ENCODE data around the gene CSTF1. TPM values are rescaled to one million over a fixed set of nuclear protein-coding genes. Genes with fewer than 3 reads are reported as not detected.
A peak's percentile ranks its signal among the peaks of the same experiment; 100 is the strongest.

Gene CSTF1
- total RNA-seq, 6 experiments from 2014 or later: 32.1 to 40.5 (median 34.6) TPM

DNA sequence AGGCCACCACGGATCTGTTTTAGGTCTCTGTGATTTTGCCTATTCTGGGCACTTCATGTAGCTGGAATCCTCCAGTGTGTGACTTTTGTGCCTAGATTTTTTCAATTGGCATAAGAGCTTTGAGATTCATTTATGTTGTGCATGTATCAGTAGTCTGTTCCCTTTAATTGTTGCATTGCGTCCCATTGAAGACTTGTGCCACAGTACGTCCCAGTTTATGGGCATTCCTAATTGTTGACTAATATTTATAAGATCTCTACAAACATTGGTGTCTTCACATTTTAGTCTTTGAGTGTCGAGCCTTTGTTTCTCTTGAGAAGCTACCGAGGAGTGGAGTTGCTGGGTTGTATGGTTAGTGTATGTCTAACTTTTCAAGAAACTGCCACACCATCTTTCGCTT is 34.4 kb upstream of the CSTF1 start:
- peaks cover 5% of the 10 kb centered on the region; the same call in 1 of the 2 replicates for H3K27me3 Mint-ChIP-seq (ENCODE audit: insufficient read depth)

DNA sequence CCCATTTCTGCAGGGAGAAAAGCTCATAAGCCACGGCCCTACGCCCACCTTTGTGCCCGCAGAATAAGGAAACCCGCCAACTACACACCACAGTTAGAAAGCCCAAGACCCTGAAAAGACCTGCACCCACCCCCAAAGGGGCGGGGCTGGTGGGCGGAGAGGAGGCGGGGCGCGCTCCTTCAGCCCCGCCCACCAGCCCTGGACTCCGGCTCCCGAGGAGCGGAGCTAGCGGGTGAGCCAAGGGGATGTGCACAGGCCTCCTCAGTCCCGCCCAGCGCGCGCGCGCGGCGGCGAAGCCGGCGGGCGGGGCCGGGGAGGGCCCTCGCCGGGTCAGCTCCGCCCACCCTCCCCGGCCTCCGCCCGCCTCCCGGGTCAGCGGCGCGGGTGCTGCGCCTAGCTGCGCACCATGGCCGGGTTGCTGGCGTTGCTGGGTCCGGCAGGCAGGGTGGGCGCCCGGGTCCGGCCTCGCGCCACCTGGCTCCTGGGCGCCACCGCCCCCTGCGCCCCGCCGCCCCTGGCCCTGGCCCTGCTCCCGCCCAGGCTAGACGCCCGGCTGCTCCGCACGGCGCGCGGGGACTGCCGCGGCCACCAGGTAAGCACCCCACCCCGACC is 33.7 kb upstream of the CSTF1 start, which contains the start of gene FAM210B:
Gene FAM210B, plus strand, starts transcription at position 375 of the 612 bp plus-strand sequence. Its CDS starts 32 bp downstream, at position 407.
- Mint-ChIP-seq H3K36me3 (ENCODE audit: low read depth) (peaks cover 4% of the 10 kb centered on the region; the same call in 1 of the 2 replicates), H3K4me1 (ENCODE audit: low read depth) (peaks cover 42% of the 10 kb centered on the region), H3K9me3 (no peaks in the 10 kb centered on the region), H3K27ac (peak within 1 kb of the TSS; percentile 91), H3K4me3 (peak within 1 kb of the TSS; percentile 95), H3K27me3 (ENCODE audit: insufficient read depth) (peaks cover 5% of the 10 kb centered on the region; the same call in 1 of the 2 replicates)
- TF ChIP-seq, protein P1, sequence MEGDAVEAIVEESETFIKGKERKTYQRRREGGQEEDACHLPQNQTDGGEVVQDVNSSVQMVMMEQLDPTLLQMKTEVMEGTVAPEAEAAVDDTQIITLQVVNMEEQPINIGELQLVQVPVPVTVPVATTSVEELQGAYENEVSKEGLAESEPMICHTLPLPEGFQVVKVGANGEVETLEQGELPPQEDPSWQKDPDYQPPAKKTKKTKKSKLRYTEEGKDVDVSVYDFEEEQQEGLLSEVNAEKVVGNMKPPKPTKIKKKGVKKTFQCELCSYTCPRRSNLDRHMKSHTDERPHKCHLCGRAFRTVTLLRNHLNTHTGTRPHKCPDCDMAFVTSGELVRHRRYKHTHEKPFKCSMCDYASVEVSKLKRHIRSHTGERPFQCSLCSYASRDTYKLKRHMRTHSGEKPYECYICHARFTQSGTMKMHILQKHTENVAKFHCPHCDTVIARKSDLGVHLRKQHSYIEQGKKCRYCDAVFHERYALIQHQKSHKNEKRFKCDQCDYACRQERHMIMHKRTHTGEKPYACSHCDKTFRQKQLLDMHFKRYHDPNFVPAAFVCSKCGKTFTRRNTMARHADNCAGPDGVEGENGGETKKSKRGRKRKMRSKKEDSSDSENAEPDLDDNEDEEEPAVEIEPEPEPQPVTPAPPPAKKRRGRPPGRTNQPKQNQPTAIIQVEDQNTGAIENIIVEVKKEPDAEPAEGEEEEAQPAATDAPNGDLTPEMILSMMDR (IDR thresholded peaks at IDR 0.05): no peak
- peak; percentile 79 for DNase-seq

More for the DNA sequence above, 34.4 kb upstream of the CSTF1 start:
- H3K9me3 Mint-ChIP-seq: no peaks in the 10 kb centered on the region
- peak; percentile 52 for DNase-seq
- H3K36me3 Mint-ChIP-seq (ENCODE audit: low read depth): peaks cover 4% of the 10 kb centered on the region; the same call in 1 of the 2 replicates
- TF ChIP-seq, protein P1 (IDR thresholded peaks at IDR 0.05): no peak
- H3K27ac Mint-ChIP-seq: peak overlapping the region; percentile 46
- H3K4me1 Mint-ChIP-seq (ENCODE audit: low read depth): peaks cover 37% of the 10 kb centered on the region
- peak overlapping the region; percentile 84 for H3K4me3 Mint-ChIP-seq

- TF ChIP-seq, protein P1 (IDR thresholded peaks at IDR 0.05): no peak
- Mint-ChIP-seq H3K4me1 (ENCODE audit: low read depth) (peaks cover 44% of the 10 kb centered on the region), H3K27ac (peak overlapping the region; percentile 91), H3K36me3 (ENCODE audit: low read depth) (peaks cover 4% of the 10 kb centered on the region; the same call in 1 of the 2 replicates), H3K9me3 (no peaks in the 10 kb centered on the region), H3K27me3 (ENCODE audit: insufficient read depth) (peaks cover 5% of the 10 kb centered on the region; the same call in 1 of the 2 replicates), H3K4me3 (peak overlapping the region; percentile 95)
- DNase-seq: peak; percentile 64
Measured at GRCh38 chr20:56359212-56360132, 33.0 kb upstream of the CSTF1 start.

GRCh38 chr20:56360133-56360907 is 32.1 kb upstream of the CSTF1 start:
- TF ChIP-seq, protein P1 (IDR thresholded peaks at IDR 0.05): no peak
- Mint-ChIP-seq H3K4me3 (peak overlapping the region; percentile 95), H3K4me1 (ENCODE audit: low read depth) (peaks cover 44% of the 10 kb centered on the region), H3K27ac (peak overlapping the region; percentile 91), H3K27me3 (ENCODE audit: insufficient read depth) (peaks cover 5% of the 10 kb centered on the region; the same call in 1 of the 2 replicates), H3K9me3 (no peaks in the 10 kb centered on the region), H3K36me3 (ENCODE audit: low read depth) (peaks cover 4% of the 10 kb centered on the region; the same call in 1 of the 2 replicates)
- no peak for DNase-seq

GRCh38 chr20:56360908-56361205 is 31.6 kb upstream of the CSTF1 start:
- no peak for DNase-seq
- peaks cover 5% of the 10 kb centered on the region; the same call in 1 of the 2 replicates for H3K36me3 Mint-ChIP-seq (ENCODE audit: low read depth)
- peak overlapping the region; percentile 29; the same call in 1 of the 2 replicates for H3K27ac Mint-ChIP-seq
- TF ChIP-seq, protein P1 (IDR thresholded peaks at IDR 0.05): no peak
- H3K4me3 Mint-ChIP-seq: peak overlapping the region; percentile 95; the same call in 1 of the 2 replicates
- peaks cover 44% of the 10 kb centered on the region for H3K4me1 Mint-ChIP-seq (ENCODE audit: low read depth)
- H3K9me3 Mint-ChIP-seq: no peaks in the 10 kb centered on the region
- peaks cover 5% of the 10 kb centered on the region; the same call in 1 of the 2 replicates for H3K27me3 Mint-ChIP-seq (ENCODE audit: insufficient read depth)

Measured in HFFc6 (cell line).